ENCODE results near the gene KLK3.
"Not testable (repeated sequence)": the region's sequence is repeated elsewhere in the genome, so short reads cannot be mapped to it uniquely, and the experiment has no call there.

The KLK3 gene

DNA sequence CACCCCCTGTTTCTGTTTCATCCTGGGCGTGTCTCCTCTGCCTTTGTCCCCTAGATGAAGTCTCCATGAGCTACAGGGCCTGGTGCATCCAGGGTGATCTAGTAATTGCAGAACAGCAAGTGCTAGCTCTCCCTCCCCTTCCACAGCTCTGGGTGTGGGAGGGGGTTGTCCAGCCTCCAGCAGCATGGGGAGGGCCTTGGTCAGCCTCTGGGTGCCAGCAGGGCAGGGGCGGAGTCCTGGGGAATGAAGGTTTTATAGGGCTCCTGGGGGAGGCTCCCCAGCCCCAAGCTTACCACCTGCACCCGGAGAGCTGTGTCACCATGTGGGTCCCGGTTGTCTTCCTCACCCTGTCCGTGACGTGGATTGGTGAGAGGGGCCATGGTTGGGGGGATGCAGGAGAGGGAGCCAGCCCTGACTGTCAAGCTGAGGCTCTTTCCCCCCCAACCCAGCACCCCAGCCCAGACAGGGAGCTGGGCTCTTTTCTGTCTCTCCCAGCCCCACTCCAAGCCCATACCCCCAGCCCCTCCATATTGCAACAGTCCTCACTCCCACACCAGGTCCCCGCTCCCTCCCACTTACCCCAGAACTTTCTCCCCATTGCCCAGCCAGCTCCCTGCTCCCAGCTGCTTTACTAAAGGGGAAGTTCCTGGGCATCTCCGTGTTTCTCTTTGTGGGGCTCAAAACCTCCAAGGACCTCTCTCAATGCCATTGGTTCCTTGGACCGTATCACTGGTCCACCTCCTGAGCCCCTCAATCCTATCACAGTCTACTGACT is at the start of gene KLK3:
TSS of gene KLK3 (plus strand) at position 280 of the 775 bp plus-strand sequence. CDS start at position 321, 41 bp downstream.
- TF ChIP-seq ZNF274 (IDR thresholded peaks at IDR 0.05; ENCODE audit: low read depth, low read length), result no peak
- no peak within 1 kb of the TSS for H3K4me3 ChIP-seq (ENCODE audit: low read length)

DNA sequence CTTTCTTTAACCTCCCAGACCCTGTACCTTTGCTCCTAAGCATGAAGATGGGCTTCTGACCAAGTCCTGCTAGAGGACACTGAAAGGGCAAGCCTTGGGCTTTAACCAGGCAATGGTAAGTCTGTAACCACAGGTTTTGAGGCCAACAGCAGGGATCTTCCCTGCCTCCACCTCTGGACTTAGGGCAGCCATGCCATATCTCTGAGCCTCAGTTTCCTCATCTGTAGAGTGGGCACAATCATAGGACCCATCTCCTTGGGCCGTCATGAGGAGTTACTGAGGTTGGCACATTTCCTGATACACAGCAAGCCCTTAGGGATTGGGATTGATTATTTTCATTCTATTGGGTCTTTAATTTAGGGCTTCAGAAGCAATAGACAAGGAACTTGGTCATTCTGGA is 45.9 kb upstream of the KLK3 start:
- TF ChIP-seq ZNF274 (IDR thresholded peaks at IDR 0.05; ENCODE audit: low read depth, low read length), result no peak
- no peak overlapping the region for H3K4me3 ChIP-seq (ENCODE audit: low read length)

DNA sequence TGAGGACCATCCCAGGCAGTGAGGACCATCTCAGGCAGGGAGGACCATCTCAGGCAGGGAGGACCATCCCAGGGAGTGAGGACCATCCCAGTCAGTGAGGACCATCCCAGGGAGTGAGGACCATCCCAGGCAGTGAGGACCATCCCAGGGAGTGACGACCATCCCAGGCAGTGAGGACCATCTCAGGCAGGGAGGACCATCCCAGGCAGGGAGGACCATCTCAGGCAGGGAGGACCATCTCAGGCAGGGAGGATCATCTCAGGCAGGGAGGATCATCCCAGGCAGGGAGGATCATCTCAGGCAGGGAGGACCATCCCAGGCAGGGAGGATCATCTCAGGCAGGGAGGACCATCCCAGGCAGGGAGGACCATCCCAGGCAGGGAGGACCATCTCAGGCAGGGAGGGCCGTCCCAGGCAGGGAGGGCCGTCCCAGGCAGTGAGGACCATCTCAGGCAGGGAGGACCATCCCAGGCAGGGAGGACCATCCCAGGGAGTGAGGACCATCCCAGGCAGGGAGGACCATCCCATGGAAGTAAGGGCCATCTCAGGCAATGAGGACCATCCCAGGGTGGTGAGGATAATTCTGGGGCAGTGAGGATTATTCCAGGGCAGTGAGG is 43.0 kb upstream of the KLK3 start:
- not testable (repeated sequence) for H3K4me3 ChIP-seq (ENCODE audit: low read length)

- no peak overlapping the region for H3K4me3 ChIP-seq (ENCODE audit: low read length)
- no peak for TF ChIP-seq ZNF274 (IDR thresholded peaks at IDR 0.05; ENCODE audit: low read depth, low read length)
Measured at GRCh38 chr19:50812474-50812873, 42.2 kb upstream of the KLK3 start.

- no peak overlapping the region for H3K4me3 ChIP-seq (ENCODE audit: low read length)
- no peak for TF ChIP-seq ZNF274 (IDR thresholded peaks at IDR 0.05; ENCODE audit: low read depth, low read length)
Measured at GRCh38 chr19:50814883-50815282, 39.8 kb upstream of the KLK3 start.

DNA sequence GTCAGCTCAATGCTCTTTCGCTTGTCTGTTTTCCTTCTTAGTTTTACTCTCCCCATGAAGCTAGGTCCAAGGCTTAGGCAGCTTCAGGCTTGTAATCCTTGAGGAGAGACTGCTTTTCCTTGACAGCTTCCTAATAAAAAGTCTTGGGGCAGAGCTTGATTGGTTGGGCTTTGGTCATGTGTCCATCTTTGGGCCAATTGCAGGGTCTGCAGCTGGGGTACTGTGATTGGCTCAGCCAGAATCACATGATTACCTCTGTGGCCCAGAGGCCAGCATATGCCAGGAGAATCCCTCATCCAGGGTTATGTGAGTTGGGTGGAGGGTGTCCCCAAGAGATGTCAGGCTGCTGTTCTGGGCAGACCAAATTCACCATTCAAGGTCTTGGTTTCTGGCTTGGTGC is 39.3 kb upstream of the KLK3 start:
- TF ChIP-seq ZNF274 (IDR thresholded peaks at IDR 0.05; ENCODE audit: low read depth, low read length), result no peak
- H3K4me3 ChIP-seq (ENCODE audit: low read length), result no peak overlapping the region

GRCh38 chr19:50817941-50818858 is 36.5 kb upstream of the KLK3 start:
- H3K4me3 ChIP-seq (ENCODE audit: low read length), result peak overlapping the region; percentile 82
- no peak for TF ChIP-seq ZNF274 (IDR thresholded peaks at IDR 0.05; ENCODE audit: low read depth, low read length)

DNA sequence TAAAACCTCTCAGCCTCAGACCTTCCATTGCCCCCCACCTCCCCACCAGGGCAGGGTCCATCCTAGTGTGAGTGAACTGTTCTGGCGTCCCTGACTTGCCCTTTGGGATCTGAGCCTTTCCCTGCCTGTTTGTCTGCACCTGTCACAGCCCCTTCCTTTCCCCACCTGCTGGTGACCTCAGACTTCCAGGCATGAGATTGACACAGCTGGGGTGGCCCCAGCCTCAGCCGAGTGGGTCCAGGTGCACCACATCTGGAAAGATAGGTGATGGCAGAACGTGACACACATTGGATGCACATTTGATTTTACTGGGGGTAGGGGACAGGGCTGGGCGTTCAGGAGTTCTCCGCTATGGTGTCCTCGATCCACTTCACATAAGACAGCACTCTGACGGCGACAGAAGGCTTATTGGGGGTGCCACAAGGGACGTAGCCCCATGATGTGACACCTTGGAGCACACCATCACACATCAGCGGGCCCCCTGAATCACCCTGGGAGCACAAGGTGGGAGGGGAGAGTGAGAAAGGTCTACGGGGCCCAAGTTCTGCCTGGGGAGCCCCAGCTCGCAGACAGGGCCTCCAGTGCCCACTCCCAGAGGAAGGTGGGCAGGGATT is 35.7 kb upstream of the KLK3 start:
- peak overlapping the region; percentile 82; the same call in 1 of the 2 replicates for H3K4me3 ChIP-seq (ENCODE audit: low read length)
- no peak for TF ChIP-seq ZNF274 (IDR thresholded peaks at IDR 0.05; ENCODE audit: low read depth, low read length)

GRCh38 chr19:50819636-50820035 is 35.1 kb upstream of the KLK3 start:
- H3K4me3 ChIP-seq (ENCODE audit: low read length), result peak overlapping the region; percentile 82; the same call in 1 of the 2 replicates
- TF ChIP-seq ZNF274 (IDR thresholded peaks at IDR 0.05; ENCODE audit: low read depth, low read length), result no peak

GRCh38 chr19:50820086-50820485 is 34.6 kb upstream of the KLK3 start:
- TF ChIP-seq ZNF274 (IDR thresholded peaks at IDR 0.05; ENCODE audit: low read depth, low read length), result no peak
- peak overlapping the region; percentile 82; the same call in 1 of the 2 replicates for H3K4me3 ChIP-seq (ENCODE audit: low read length)

GRCh38 chr19:50820549-50821247 is 34.0 kb upstream of the KLK3 start:
- peak overlapping the region; percentile 82; the same call in 1 of the 2 replicates for H3K4me3 ChIP-seq (ENCODE audit: low read length)
- TF ChIP-seq ZNF274 (IDR thresholded peaks at IDR 0.05; ENCODE audit: low read depth, low read length), result no peak

- TF ChIP-seq ZNF274 (IDR thresholded peaks at IDR 0.05; ENCODE audit: low read depth, low read length), result no peak
- H3K4me3 ChIP-seq (ENCODE audit: low read length), result no peak overlapping the region; the same call in 1 of the 2 replicates
Measured at GRCh38 chr19:50821248-50821612, 33.5 kb upstream of the KLK3 start.

DNA sequence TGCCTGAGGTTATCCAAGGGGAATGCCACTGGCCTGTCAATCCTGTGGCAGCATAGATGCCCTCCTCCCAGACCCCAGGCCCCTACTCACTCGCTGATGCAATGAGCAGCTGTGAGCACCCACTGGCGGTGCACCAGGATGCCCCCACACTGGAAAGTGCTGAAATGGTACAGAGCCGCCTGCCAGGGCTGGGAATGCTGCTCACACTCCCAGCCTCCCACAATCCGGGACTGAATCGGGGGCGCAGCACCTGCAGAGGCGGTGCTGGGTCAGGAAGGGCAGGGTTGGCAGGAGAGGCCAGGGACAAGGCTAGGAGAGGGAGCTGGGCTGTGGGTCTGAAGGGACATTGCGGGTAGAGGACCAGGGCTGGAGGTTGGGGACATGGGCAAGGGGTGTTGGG is 33.1 kb upstream of the KLK3 start:
- no peak overlapping the region for H3K4me3 ChIP-seq (ENCODE audit: low read length)
- TF ChIP-seq ZNF274 (IDR thresholded peaks at IDR 0.05; ENCODE audit: low read depth, low read length), result no peak
